ENCODE results near the gene PPP1R13B.

- TF ChIP-seq EZH2 (IDR thresholded peaks at IDR 0.05) (no peak), CTCF (IDR thresholded peaks at IDR 0.05 in 2 of 3, conservative IDR thresholded peaks at IDR 0.05 in 1 of 3; ENCODE audit: borderline replicate concordance in 1 of 3, insufficient read depth in 1 of 3, low read depth in 2 of 3, low read length in 2 of 3) (peak in 1 of 3 experiments; percentile 22; a peak in 2 of 6 replicates), ATF3 (IDR thresholded peaks at IDR 0.05) (no peak)
These were observed 76.5 kb downstream of the PPP1R13B start for GRCh38 chr14:103770902-103771301.
